A673 (cell line): Measurements from ENCODE around the gene MMP28. TPM values are rescaled to one million over a fixed set of nuclear protein-coding genes. Genes with fewer than 3 reads are reported as not detected.

ENCODE experiments used
- BruUV-seq: library from RNA; stranded (reverse); fragments of 400-500 nt; replicated peaks from 2 replicates; lab custom pipeline; 2021; lab: Mats Ljungman, UMichigan
- CTCF ChIA-PET: fragments of 300-600 bp; sonication (Branson Sonifier 250); formaldehyde crosslinking; loops from one replicate; lab custom pipeline; 2022; ENCODE audit warnings: antibody characterized with exemption; lab: Charles Lee
- POLR2A ChIA-PET: fragments of 300-600 bp; sonication (Branson Sonifier 250); formaldehyde crosslinking; loops from one replicate; lab custom pipeline; 2022; ENCODE audit warnings: antibody characterized with exemption; ENCODE audit not compliant: low non-redundant PET; lab: Charles Lee
- DNase-seq: peaks from one replicate; pipeline ENCODE4 v3.0.0-alpha.2; 2015; ENCODE audit warnings: low spot score
- H3K27ac ChIP-seq: fragments of 200-600 bp; sonication (generic); 2 replicates; pipeline ENCODE4 v1.5.1; 2016; ENCODE audit warnings: mixed run types, low read depth, mild to moderate bottlenecking, mixed read lengths, antibody characterized with exemption, low read length; ENCODE audit not compliant: poor library complexity, severe bottlenecking
- H3K27me3 ChIP-seq: fragments of 200-600 bp; sonication (generic); replicated peaks from 2 replicates; pipeline ENCODE4 v1.6.1; 2017; ENCODE audit warnings: mixed run types, low read depth, mild to moderate bottlenecking, mixed read lengths, antibody characterized with exemption, low read length; ENCODE audit not compliant: insufficient read depth, poor library complexity
- H3K36me3 ChIP-seq: fragments of 200-600 bp; sonication (generic); 2 replicates; pipeline ENCODE4 v1.6.1; 2016; ENCODE audit warnings: mixed run types, mild to moderate bottlenecking, mixed read lengths, antibody characterized with exemption, low read length; ENCODE audit not compliant: insufficient read depth, poor library complexity, severe bottlenecking
- H3K4me1 ChIP-seq: fragments of 200-600 bp; sonication (generic); 2 replicates; pipeline ENCODE4 v1.6.1; 2017; ENCODE audit warnings: mixed run types, mild to moderate bottlenecking, mixed read lengths, antibody characterized with exemption, low read length; ENCODE audit not compliant: insufficient read depth, poor library complexity, severe bottlenecking
- H3K4me3 ChIP-seq: fragments of 200-600 bp; sonication (generic); 2 replicates; pipeline ENCODE4 v1.5.1; 2016; ENCODE audit warnings: low read depth, mixed run types, mild to moderate bottlenecking, mixed read lengths, low read length; ENCODE audit not compliant: poor library complexity, severe bottlenecking
- H3K9me3 ChIP-seq: fragments of 200-600 bp; sonication (generic); 2 replicates; pipeline ENCODE4 v1.6.1; 2016; ENCODE audit warnings: mixed run types, low read depth, mild to moderate bottlenecking, mixed read lengths, antibody characterized with exemption, low read length; ENCODE audit not compliant: poor library complexity, severe bottlenecking
- CTCF ChIP-seq: fragments of 300-800, 200-600 bp; sonication (generic); conservative IDR thresholded peaks from 2 replicates; pipeline ENCODE4 v1.5.1; 2017; ENCODE audit warnings: low read depth, mild to moderate bottlenecking, antibody characterized with exemption, low read length, moderate library complexity, mixed read lengths
- EZH2 ChIP-seq: fragments of 200-600 bp; sonication (generic); IDR thresholded peaks from 2 replicates; pipeline ENCODE4 v1.6.1; 2017; ENCODE audit warnings: borderline replicate concordance, low read depth, mild to moderate bottlenecking, mixed read lengths, antibody characterized with exemption, low read length; ENCODE audit not compliant: poor library complexity, severe bottlenecking
- intact Hi-C: fragments of 100-400 bp; cut with micrococcal nuclease; formaldehyde crosslinking; loops from one replicate; pipeline ENCODE4 v1.10.0; 2022; ENCODE audit not compliant: unreplicated experiment
- total RNA-seq: library from RNA; stranded (reverse); gene quantifications from 2 replicates; pipeline ENCODE4 v1.2.3, GENCODE V29; 2021

The MMP28 gene
- total RNA-seq, 1 experiment from 2014 or later: not detected

GRCh38 chr17:35778641-35779196 is 16.7 kb downstream of the MMP28 start:
- Histone ChIP-seq H3K4me1 (no peaks in the 10 kb centered on the region), H3K4me3 (no peak overlapping the region), H3K9me3 (no peaks in the 10 kb centered on the region), H3K27me3 (no peaks in the 10 kb centered on the region), H3K27ac (no peak overlapping the region), H3K36me3 (no peaks in the 10 kb centered on the region)
- no TSS peak for BruUV-seq
- no peak for TF ChIP-seq EZH2
- no peak for TF ChIP-seq CTCF
- ChIA-PET POLR2A (no interaction called here), CTCF (no interaction called here)
- intact Hi-C loops: no loop called here
- no peak for DNase-seq

- POLR2A ChIA-PET: no interaction called here
- H3K36me3 ChIP-seq: no peaks in the 10 kb centered on the region
- H3K4me3 ChIP-seq: no peak overlapping the region
- no peaks in the 10 kb centered on the region for H3K9me3 ChIP-seq
- DNase-seq: no peak
- no TSS peak for BruUV-seq
- no peak for TF ChIP-seq CTCF
- no peak for TF ChIP-seq EZH2
- H3K27ac ChIP-seq: no peak overlapping the region
- H3K27me3 ChIP-seq: no peaks in the 10 kb centered on the region
- CTCF ChIA-PET: no interaction called here
- no peaks in the 10 kb centered on the region for H3K4me1 ChIP-seq
- intact Hi-C loops: no loop called here
Observed at GRCh38 chr17:35775583-35775982, 19.9 kb downstream of the MMP28 start.

- no peak overlapping the region for H3K4me3 ChIP-seq
- no TSS peak for BruUV-seq
- no peaks in the 10 kb centered on the region for H3K27me3 ChIP-seq
- ChIA-PET CTCF (no interaction called here), POLR2A (no interaction called here)
- no peak for DNase-seq
- H3K9me3 ChIP-seq: no peaks in the 10 kb centered on the region
- intact Hi-C loops: no loop called here
- H3K4me1 ChIP-seq: no peaks in the 10 kb centered on the region
- no peaks in the 10 kb centered on the region for H3K36me3 ChIP-seq
- no peak overlapping the region for H3K27ac ChIP-seq
- TF ChIP-seq CTCF (no peak), EZH2 (no peak)
Observed at GRCh38 chr17:35775039-35775438, 20.4 kb downstream of the MMP28 start.
